HT-29 (cell line): ENCODE data around the gene CLCA4. TPM values are rescaled to one million over a fixed set of nuclear protein-coding genes. Genes with fewer than 3 reads are reported as not detected.

Source experiments
- DNase-seq: peaks from one replicate; pipeline ENCODE4 v3.0.0-alpha.2; 2015; ENCODE audit warnings: low spot score
- total RNA-seq: library from RNA; depleted of rRNA; stranded (reverse); fragments of >200 nt; shearing (Covaris generic); gene quantifications from 2 replicates; pipeline ENCODE4 v1.2.3, GENCODE V29; 2014; rRNA removed

CLCA4 gene
- total RNA-seq = 0.23 and 0.36 TPM in 2 replicates

GRCh38 chr1:86546787-86547221, at the start of gene CLCA4:
CLCA4 (plus strand) TSS chr1:86547078; CDS start chr1:86547120, 42 bp downstream.
- peak; percentile 37 for DNase-seq

GRCh38 chr1:86498281-86498680, 48.6 kb upstream of the CLCA4 start:
- no peak for DNase-seq

GRCh38 chr1:86499987-86500593, 46.8 kb upstream of the CLCA4 start:
- peak; percentile 39 for DNase-seq

GRCh38 chr1:86500714-86501113, 46.2 kb upstream of the CLCA4 start:
- no peak for DNase-seq

GRCh38 chr1:86502125-86502646, 44.7 kb upstream of the CLCA4 start:
- peak; percentile 72 for DNase-seq

GRCh38 chr1:86502721-86503405, 44.0 kb upstream of the CLCA4 start:
- peak; percentile 80 for DNase-seq

GRCh38 chr1:86503406-86504136, 43.3 kb upstream of the CLCA4 start:
- peak; percentile 53 for DNase-seq

GRCh38 chr1:86504137-86504479, 42.8 kb upstream of the CLCA4 start:
- peak; percentile 39 for DNase-seq

GRCh38 chr1:86504895-86505563, 41.8 kb upstream of the CLCA4 start:
- peak; percentile 77 for DNase-seq

GRCh38 chr1:86505564-86505902, 41.3 kb upstream of the CLCA4 start:
- DNase-seq = no peak

GRCh38 chr1:86507935-86508582, 38.8 kb upstream of the CLCA4 start:
- peak; percentile 19 for DNase-seq

GRCh38 chr1:86508583-86508969, 38.3 kb upstream of the CLCA4 start:
- DNase-seq = no peak

GRCh38 chr1:86515597-86515996, 31.3 kb upstream of the CLCA4 start:
- DNase-seq = peak; percentile 76

- DNase-seq = no peak
These were observed 30.5 kb upstream of the CLCA4 start for GRCh38 chr1:86516335-86516734.

GRCh38 chr1:86517336-86517735, 29.5 kb upstream of the CLCA4 start:
- peak; percentile 77 for DNase-seq

GRCh38 chr1:86520789-86521521, 25.9 kb upstream of the CLCA4 start:
- no peak for DNase-seq

GRCh38 chr1:86521522-86521891, 25.4 kb upstream of the CLCA4 start:
- no peak for DNase-seq

GRCh38 chr1:86522240-86522639, 24.6 kb upstream of the CLCA4 start:
- no peak for DNase-seq

GRCh38 chr1:86523670-86524354, 23.1 kb upstream of the CLCA4 start:
- DNase-seq = no peak

- peak; percentile 47 for DNase-seq
These were observed 19.6 kb upstream of the CLCA4 start for GRCh38 chr1:86527306-86527705.
